ENCODE measurements around the gene OPRL1.

Gene OPRL1

DNA sequence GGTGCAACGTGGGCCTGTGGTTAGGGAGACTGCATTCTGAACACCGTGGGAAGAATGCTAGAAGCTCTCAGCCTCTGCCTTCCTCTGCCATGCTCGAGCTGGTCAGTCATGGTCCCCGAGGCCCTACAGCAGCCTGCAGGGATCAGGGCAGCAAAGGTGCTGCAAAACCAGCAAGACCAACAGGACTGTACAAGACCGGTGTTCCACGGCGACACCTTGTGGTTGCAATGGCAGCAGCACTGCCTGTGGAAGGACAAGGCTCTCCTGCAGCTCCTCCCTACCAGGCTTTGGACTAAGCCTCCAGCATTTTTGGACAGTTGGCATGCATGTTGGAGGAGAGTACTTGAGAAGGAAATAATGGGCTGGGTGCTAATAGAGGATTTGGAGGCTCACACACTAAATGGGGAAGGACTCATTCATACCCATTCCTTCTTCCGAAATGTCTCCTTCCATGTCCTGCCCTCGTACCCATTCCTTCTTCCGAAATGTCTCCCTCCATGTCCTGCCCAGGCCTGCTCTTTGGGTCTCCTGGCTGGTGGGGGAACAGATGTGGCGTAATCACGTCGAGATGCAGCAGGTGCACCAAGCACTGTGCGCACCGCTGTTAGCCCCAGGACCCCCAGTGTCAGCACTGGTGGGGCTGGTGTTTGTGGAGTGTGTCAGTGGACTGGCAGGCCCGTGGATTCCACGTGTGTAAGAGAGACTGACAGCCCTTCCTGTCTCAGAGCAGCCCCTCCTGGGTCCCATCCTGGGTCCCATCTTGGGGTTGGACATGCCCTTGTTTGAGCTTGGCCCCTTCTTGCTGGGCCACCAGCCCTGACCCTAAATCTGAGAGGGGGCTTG, 65.8 kb downstream of the OPRL1 start:
- DNase-seq: no peak

GRCh38 chr20:64146301-64146935, 66.5 kb downstream of the OPRL1 start:
- no peak for DNase-seq

DNA sequence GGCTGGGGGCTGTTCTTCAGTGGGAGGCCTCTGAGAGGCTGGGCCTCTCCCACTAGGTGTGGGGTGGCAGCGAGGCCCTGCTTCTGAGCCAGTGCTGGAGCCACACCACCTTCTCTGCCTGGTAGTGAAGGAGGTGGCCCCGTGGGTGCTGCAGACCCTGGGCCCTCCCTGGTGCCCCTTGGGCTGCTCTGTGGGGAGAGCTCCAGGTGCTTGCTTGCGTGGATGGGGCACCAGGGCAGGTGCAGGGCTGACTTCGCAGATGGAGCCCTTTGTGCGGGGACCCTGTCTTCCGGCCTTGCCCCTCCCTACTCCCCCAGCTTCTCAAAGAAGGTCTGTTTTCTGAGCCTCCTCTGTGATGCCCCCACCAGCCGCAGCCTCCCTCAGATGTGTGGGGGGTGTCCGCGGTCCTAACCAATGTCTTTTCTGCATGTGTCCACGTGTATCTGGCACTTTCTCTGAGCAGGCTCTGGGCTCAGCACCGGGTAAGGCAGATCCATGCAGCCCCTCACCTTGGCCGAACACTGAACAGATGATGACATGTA, 67.1 kb downstream of the OPRL1 start:
- no peak for DNase-seq

DNA sequence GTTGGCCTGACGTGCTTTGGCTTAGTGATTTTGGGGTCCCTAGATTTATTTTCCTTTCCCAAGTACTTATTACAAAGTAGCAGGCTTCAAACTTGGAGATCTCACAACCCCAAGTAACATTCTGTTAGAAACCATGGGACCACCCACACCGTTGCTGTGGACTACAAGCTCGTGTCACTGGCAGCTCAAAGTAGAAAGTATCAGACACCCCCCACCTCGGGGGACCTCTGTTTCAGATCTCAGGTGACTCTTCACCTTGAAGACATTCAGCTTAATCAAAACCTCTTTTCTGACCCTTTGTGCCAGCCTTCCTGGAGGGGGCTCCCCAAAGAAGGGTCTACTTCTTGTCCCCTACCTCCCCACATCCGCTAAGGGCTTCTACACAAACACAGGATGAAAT, 68.7 kb downstream of the OPRL1 start:
- DNase-seq: no peak

DNA sequence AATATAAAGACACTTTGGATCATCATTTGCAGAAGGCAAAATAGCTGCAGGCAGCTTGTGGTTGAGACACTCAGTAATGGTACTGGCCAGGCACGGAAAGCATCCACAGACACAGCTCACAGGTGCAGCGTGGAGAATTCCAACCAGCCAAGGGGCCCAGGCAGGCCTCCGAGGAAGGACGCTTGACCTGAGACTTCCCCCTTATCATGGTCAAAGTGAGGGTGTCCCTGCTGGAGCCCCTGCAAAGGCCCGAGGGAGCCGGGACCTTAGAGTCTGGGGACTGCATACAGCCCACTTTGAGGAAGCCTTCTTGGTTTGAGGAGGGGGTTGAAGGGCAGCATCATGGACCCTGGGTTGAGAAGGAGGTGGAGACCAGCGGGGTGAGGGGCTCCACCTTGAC, 69.3 kb downstream of the OPRL1 start:
- DNase-seq: no peak

DNA sequence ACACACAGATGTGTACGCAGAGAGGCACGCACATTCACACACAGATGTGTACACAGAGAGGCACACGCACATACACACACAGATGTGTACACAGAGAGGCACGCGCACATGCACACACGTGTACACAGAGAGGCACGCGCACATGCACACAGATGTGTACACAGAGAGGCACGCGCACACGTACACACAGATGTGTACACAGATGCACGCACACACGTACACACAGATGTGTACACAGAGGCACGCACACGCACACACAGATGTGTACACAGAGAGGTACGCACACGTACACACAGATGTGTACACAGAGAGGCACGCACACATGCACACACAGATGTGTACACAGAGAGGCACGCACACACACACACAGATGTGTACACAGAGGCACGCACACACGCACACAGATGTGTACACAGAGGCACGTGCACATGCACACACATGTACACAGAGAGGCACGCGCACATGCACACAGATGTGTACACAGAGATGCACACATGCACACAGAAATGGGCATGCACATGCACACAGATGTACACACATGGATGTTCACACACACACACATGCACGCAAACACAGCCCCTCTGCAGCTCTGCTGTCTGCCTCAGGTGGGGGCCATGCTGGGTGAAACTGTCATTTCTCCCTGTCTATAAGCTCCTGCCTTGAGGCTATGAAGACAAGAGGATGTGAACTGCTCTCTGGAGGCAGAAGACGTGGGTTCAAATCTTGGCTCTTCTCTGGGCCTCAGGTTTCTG, 70.1 kb downstream of the OPRL1 start:
- DNase-seq: no peak
